GM12864 (cell line): ENCODE data around the gene LRRC14B.

Experiments used
- DNase-seq: peaks from one replicate; pipeline ENCODE4 v3.0.0-alpha.2; 2011; ENCODE audit warnings: low read depth
- H3K4me3 ChIP-seq: 2 replicates; pipeline ENCODE4 v1.5.1; 2011; ENCODE audit warnings: mild to moderate bottlenecking, low read depth, low read length, control low read depth
- TF ChIP-seq, protein P1 (sequence below): IDR thresholded peaks from 2 replicates; pipeline ENCODE4 v1.5.1; 2011; ENCODE audit warnings: low read depth, mild to moderate bottlenecking, moderate library complexity, low read length, control low read depth, inconsistent platforms; ENCODE audit errors: missing control alignments

LRRC14B gene

DNA sequence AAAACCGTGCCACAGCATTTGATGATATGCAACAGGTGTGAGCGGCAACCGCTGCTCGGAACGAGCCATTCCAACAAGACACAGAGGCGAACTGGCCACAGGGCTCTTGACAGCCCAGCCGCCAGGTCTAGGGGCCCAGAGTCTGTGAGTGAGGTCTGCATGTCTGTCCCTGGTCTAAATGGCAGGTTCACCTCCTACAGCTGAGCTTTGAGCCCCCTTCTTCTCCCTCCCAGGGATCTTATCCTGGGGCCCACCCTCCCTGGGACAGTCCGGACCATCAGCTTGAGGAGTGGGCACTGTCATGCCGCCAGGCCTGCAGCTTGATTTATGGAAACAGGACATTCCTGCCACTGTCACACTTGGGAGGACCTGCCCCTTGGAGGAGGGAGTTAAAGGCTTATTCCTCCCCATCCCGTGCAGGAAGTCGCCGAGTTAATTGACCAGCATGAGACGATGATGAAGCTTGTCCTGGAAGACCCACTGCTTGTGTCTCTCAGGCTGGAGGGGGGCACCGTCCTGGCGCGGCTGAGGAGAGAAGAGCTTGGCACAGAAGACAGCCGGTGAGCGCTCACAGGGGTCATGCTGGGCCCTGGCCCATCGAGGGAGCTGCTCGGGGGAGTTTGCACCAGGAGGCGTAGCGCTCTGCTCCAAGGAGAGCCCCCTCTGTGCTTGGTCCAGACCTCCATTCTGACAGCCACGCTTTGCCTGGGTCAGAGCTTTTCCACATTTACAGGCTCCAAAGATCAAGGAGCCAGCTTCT, 35.5 kb upstream of the LRRC14B start:
- TF ChIP-seq, protein P1, sequence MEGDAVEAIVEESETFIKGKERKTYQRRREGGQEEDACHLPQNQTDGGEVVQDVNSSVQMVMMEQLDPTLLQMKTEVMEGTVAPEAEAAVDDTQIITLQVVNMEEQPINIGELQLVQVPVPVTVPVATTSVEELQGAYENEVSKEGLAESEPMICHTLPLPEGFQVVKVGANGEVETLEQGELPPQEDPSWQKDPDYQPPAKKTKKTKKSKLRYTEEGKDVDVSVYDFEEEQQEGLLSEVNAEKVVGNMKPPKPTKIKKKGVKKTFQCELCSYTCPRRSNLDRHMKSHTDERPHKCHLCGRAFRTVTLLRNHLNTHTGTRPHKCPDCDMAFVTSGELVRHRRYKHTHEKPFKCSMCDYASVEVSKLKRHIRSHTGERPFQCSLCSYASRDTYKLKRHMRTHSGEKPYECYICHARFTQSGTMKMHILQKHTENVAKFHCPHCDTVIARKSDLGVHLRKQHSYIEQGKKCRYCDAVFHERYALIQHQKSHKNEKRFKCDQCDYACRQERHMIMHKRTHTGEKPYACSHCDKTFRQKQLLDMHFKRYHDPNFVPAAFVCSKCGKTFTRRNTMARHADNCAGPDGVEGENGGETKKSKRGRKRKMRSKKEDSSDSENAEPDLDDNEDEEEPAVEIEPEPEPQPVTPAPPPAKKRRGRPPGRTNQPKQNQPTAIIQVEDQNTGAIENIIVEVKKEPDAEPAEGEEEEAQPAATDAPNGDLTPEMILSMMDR = no peak
- DNase-seq = no peak
- no peak overlapping the region for H3K4me3 ChIP-seq

DNA sequence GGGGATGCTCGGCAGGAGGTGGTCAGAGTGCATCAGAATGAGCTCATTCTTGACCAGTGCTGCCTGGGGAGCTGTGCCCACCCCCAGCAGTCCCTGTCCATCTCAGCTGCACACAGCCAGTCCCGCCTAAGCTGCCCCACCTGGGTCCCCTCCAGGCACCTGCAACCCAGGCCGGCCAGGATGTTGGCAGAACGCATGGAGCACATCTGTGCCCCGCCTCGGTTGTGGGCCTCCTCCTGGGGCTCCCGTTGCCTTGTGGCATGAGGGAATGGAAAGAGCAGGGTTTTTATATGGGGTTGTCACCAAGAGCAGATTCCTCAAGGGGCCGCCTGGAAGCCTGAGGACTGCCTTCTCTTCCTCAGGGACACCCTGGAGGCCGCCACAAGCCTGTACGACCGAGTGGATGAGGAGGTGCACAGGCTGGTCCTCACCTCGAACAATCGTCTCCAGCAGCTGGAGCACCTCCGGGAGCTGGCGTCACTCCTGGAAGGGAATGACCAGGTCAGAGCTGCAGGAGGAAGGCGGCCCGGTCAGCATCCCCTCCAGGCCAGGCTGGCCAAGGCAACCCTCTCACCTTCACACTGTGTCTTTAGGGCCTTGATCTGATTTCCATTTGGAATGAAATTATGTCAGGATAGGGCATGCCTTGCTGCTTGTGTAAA, 34.8 kb upstream of the LRRC14B start:
- H3K4me3 ChIP-seq = no peak overlapping the region
- TF ChIP-seq, protein P1 = no peak
- DNase-seq = no peak

DNA sequence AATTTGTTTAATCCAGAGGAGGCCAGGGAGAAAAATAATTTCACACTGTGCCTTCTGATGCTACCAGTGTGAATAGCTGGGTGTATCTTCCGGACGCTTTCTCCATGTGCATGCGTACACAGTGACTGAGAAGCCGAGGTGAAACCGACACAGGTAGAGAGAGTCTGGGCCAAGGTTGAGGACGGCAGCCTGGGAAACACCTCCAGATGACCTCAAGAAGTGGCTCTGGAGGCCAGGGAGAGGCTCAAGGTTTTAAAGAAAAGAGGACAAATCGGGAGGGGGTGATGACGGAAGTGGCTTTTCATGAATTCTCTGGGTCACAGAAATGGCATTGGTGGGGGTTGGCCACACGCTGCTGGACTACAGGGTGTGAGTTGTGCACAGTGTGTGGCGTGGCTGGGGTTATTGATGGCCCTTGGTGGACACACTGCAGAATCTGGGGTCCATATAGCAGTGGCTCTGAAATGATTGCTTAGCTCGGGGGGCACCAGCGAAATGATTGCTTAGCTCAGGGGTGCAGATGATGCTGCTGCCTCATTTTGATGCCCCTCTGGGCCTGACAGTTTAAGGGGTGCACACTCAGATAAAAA, 34.1 kb upstream of the LRRC14B start:
- TF ChIP-seq, protein P1 = no peak
- H3K4me3 ChIP-seq = no peak overlapping the region
- no peak for DNase-seq

DNA sequence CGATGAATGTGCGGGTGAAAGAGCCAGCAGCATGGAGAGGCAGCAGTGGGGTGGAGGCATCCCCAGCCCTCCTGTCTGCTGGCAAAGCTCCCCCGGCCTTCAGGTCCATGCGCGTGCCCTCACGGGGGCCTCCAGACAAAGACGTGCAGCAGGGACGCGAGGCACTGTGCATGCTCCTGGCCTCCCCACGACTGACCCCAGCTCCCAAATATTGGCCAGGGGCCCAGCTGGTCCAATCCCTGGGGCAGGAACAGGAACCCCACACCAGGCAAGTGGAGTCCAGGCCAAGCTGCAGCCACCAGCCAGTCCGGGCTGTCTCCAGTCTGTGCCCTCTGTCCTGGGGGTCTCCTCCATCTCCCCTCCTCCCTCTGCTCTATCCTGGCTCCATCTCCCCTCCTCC, 33.5 kb upstream of the LRRC14B start:
- no peak for DNase-seq
- TF ChIP-seq, protein P1 = no peak
- H3K4me3 ChIP-seq = no peak overlapping the region

- TF ChIP-seq, protein P1 = no peak
- H3K4me3 ChIP-seq = no peak overlapping the region
- no peak for DNase-seq
Observed at GRCh38 chr5:158807-159447, 32.4 kb upstream of the LRRC14B start.

GRCh38 chr5:159448-160172, 31.7 kb upstream of the LRRC14B start:
- TF ChIP-seq, protein P1 = no peak
- no peak for DNase-seq

More at GRCh38 chr5:159448-160172, 31.7 kb upstream of the LRRC14B start:
- H3K4me3 ChIP-seq = no peak overlapping the region
